Caco-2 (cell line): ENCODE measurements around the gene SH3BP4. TPM values are rescaled to one million over a fixed set of nuclear protein-coding genes. Genes with fewer than 3 reads are reported as not detected.

ENCODE experiments used
- BruUV-seq: library from RNA; stranded (reverse); fragments of 400-500 nt; replicated peaks from 2 replicates; lab custom pipeline; 2021; lab: Mats Ljungman, UMichigan
- CTCF ChIA-PET: fragments of 300-600 bp; sonication (Branson Sonifier 250); formaldehyde crosslinking; loops from one replicate; lab custom pipeline; 2022; ENCODE audit warnings: antibody characterized with exemption; lab: Charles Lee
- POLR2A ChIA-PET: fragments of 300-600 bp; sonication (Branson Sonifier 250); formaldehyde crosslinking; loops from one replicate; lab custom pipeline; 2022; ENCODE audit warnings: antibody characterized with exemption; lab: Charles Lee
- DNase-seq, 2 experiments: peaks; one replicate each; pipeline versions ENCODE4 v3.0.0 to v3.0.0-alpha.2; 2020 to 2022
- H3K27me3 ChIP-seq: replicated peaks from 2 replicates; pipeline ENCODE4 v1.6.0; 2011; ENCODE audit warnings: low read length; ENCODE audit not compliant: control insufficient read depth, insufficient read depth
- H3K36me3 ChIP-seq: 2 replicates; pipeline ENCODE4 v1.5.1; 2011; ENCODE audit warnings: low read length; ENCODE audit not compliant: control insufficient read depth, insufficient read depth
- H3K4me1 ChIP-seq: fragments of 250-450 bp; sonication (Bioruptor Pico); 2 replicates; pipeline ENCODE4 v1.5.1; 2020; ENCODE audit warnings: mild to moderate bottlenecking
- H3K4me3 ChIP-seq: 2 replicates; pipeline ENCODE4 v1.5.1; 2011; ENCODE audit warnings: low read depth, mild to moderate bottlenecking, control low read depth, low read length
- H3K9me3 ChIP-seq: fragments of 250-450 bp; sonication (Bioruptor Pico); 2 replicates; pipeline ENCODE4 v1.5.1; 2020; ENCODE audit warnings: mild to moderate bottlenecking, moderate library complexity
- H3K27ac Mint-ChIP-seq: one replicate; pipeline ENCODE4 v1.8.0; 2022; ENCODE audit warnings: mixed read lengths; ENCODE audit not compliant: unreplicated experiment
- H3K27me3 Mint-ChIP-seq: one replicate; pipeline ENCODE4 v1.8.0; 2022; ENCODE audit warnings: mixed read lengths; ENCODE audit not compliant: insufficient read depth, unreplicated experiment
- H3K36me3 Mint-ChIP-seq: one replicate; pipeline ENCODE4 v1.8.0; 2022; ENCODE audit warnings: mild to moderate bottlenecking, mixed read lengths; ENCODE audit not compliant: insufficient read depth, unreplicated experiment
- H3K4me1 Mint-ChIP-seq: one replicate; pipeline ENCODE4 v1.8.0; 2022; ENCODE audit warnings: low read depth, mixed read lengths; ENCODE audit not compliant: unreplicated experiment
- H3K4me3 Mint-ChIP-seq: one replicate; pipeline ENCODE4 v1.8.0; 2022; ENCODE audit warnings: mild to moderate bottlenecking, moderate library complexity, mixed read lengths; ENCODE audit not compliant: unreplicated experiment
- H3K9me3 Mint-ChIP-seq: one replicate; pipeline ENCODE4 v1.8.0; 2022; ENCODE audit warnings: mixed read lengths; ENCODE audit not compliant: unreplicated experiment
- CTCF ChIP-seq, 2 experiments: fragments of 200-600 bp in 1 of 2; IDR thresholded peaks; 1 replicate in 1 of 2; 2 replicates in 1 of 2; pipeline versions ENCODE4 v1.5.1 to v1.8.0; 2011 to 2022; ENCODE audit warnings: antibody characterized with exemption in 1 of 2, control low read depth in 1 of 2, inconsistent platforms in 1 of 2, low read depth in 1 of 2, low read length in 1 of 2, mild to moderate bottlenecking in 1 of 2, moderate library complexity in 1 of 2; ENCODE audit not compliant: insufficient read depth in 1 of 2, severe bottlenecking in 1 of 2, unreplicated experiment in 1 of 2
- intact Hi-C: fragments of 100-400 bp; cut with micrococcal nuclease; formaldehyde crosslinking; loops from one replicate; pipeline ENCODE4 v1.10.0; 2022; ENCODE audit not compliant: unreplicated experiment
- total RNA-seq: library from RNA; stranded (reverse); gene quantifications from 2 replicates; pipeline ENCODE4 v1.2.3, GENCODE V29; 2022

Gene SH3BP4
- total RNA-seq, 1 experiment from 2014 or later = 29.9 TPM

GRCh38 chr2:234975611-234976010, 23.8 kb downstream of the SH3BP4 start:
- Mint-ChIP-seq H3K27me3 (no peaks in the 10 kb centered on the region), H3K9me3 (no peaks in the 10 kb centered on the region), H3K4me3 (no peak overlapping the region), H3K36me3 (peaks cover 27% of the 10 kb centered on the region), H3K4me1 (peaks cover 2% of the 10 kb centered on the region), H3K27ac (no peak overlapping the region)
- Histone ChIP-seq H3K4me3 (no peak overlapping the region), H3K27me3 (no peaks in the 10 kb centered on the region), H3K9me3 (0 out of 2 replicates have a peak, but pooled peaks cover 5% of the 10 kb centered on the region), H3K36me3 (no peaks in the 10 kb centered on the region), H3K4me1 (peaks cover 9% of the 10 kb centered on the region)
- ChIA-PET CTCF (no interaction called here), POLR2A (no interaction called here)
- DNase-seq = no peak
- intact Hi-C loops = no loop called here
- TF ChIP-seq CTCF (IDR thresholded peaks at IDR 0.05; ENCODE audit: insufficient read depth in 1 of 2, low read depth in 1 of 2, low read length in 1 of 2, severe bottlenecking in 1 of 2, unreplicated experiment in 1 of 2) = no peak
- BruUV-seq = no TSS peak

GRCh38 chr2:234976479-234977227, 24.8 kb downstream of the SH3BP4 start:
- CTCF ChIA-PET = no interaction called here
- H3K9me3 Mint-ChIP-seq = no peaks in the 10 kb centered on the region
- no peaks in the 10 kb centered on the region for H3K36me3 ChIP-seq
- no peaks in the 10 kb centered on the region for H3K27me3 Mint-ChIP-seq
- BruUV-seq = no TSS peak
- no peak for DNase-seq
- no peak overlapping the region for H3K4me3 Mint-ChIP-seq
- POLR2A ChIA-PET = no interaction called here
- H3K4me1 Mint-ChIP-seq = peaks cover 12% of the 10 kb centered on the region
- TF ChIP-seq CTCF (IDR thresholded peaks at IDR 0.05; ENCODE audit: insufficient read depth in 1 of 2, low read depth in 1 of 2, low read length in 1 of 2, severe bottlenecking in 1 of 2, unreplicated experiment in 1 of 2) = no peak
- H3K4me1 ChIP-seq = peaks cover 16% of the 10 kb centered on the region
- no peaks in the 10 kb centered on the region for H3K27me3 ChIP-seq
- no peak overlapping the region for H3K27ac Mint-ChIP-seq
- H3K9me3 ChIP-seq = 0 out of 2 replicates have a peak, but pooled peaks cover 5% of the 10 kb centered on the region
- intact Hi-C loops = no loop called here
- H3K36me3 Mint-ChIP-seq = peaks cover 35% of the 10 kb centered on the region
- no peak overlapping the region for H3K4me3 ChIP-seq

GRCh38 chr2:234977228-234977679, 25.4 kb downstream of the SH3BP4 start:
- no peak for DNase-seq
- Histone ChIP-seq H3K4me1 (peaks cover 22% of the 10 kb centered on the region), H3K9me3 (0 out of 2 replicates have a peak, but pooled peaks cover 5% of the 10 kb centered on the region), H3K27me3 (no peaks in the 10 kb centered on the region), H3K4me3 (no peak overlapping the region), H3K36me3 (no peaks in the 10 kb centered on the region)
- Mint-ChIP-seq H3K27me3 (no peaks in the 10 kb centered on the region), H3K9me3 (no peaks in the 10 kb centered on the region), H3K4me1 (peaks cover 15% of the 10 kb centered on the region), H3K4me3 (no peak overlapping the region), H3K27ac (no peak overlapping the region), H3K36me3 (peaks cover 35% of the 10 kb centered on the region)
- CTCF ChIA-PET = no interaction called here
- POLR2A ChIA-PET = no interaction called here
- no TSS peak for BruUV-seq
- no peak for TF ChIP-seq CTCF (IDR thresholded peaks at IDR 0.05; ENCODE audit: insufficient read depth in 1 of 2, low read depth in 1 of 2, low read length in 1 of 2, severe bottlenecking in 1 of 2, unreplicated experiment in 1 of 2)
- intact Hi-C loops = no loop called here
